IMR-90 (cell line): Measurements from ENCODE around the gene CUX1. TPM values are rescaled to one million over a fixed set of nuclear protein-coding genes. Genes with fewer than 3 reads are reported as not detected.

Experiments
- ATAC-seq: fragments of 200-7000 bp; cut with Tn5 transposase; 2 replicates; pipeline ENCODE4 v1.9.1; 2020; ENCODE audit warnings: low read depth, mild to moderate bottlenecking, moderate library complexity
- BruUV-seq: library from RNA; stranded (reverse); fragments of 400-500 nt; replicated peaks from 2 replicates; lab custom pipeline; 2021; lab: Mats Ljungman, UMichigan
- CTCF ChIA-PET: fragments of 300-600 bp; formaldehyde crosslinking; extraction: SDS; loops from one replicate; lab custom pipeline; 2021; ENCODE audit warnings: antibody characterized with exemption; lab: Yijun Ruan, JAX
- POLR2A ChIA-PET: fragments of 300-600 bp; sonication (Branson Sonifier 250); formaldehyde crosslinking; loops from one replicate; lab custom pipeline; 2022; ENCODE audit warnings: antibody characterized with exemption; ENCODE audit not compliant: unreplicated experiment; lab: Charles Lee
- DNase-seq: peaks from one replicate; pipeline ENCODE4 v3.0.0; 2013
- H2AFZ ChIP-seq: replicated peaks from 2 replicates; pipeline ENCODE3; 2013; ENCODE audit warnings: low read length, mild to moderate bottlenecking; ENCODE audit not compliant: poor library complexity
- H2AK5ac ChIP-seq: 2 replicates; pipeline ENCODE4 v1.6.1; 2013; ENCODE audit warnings: low read depth, low read length, inconsistent platforms
- H2AK9ac ChIP-seq: replicated peaks from 2 replicates; pipeline ENCODE3; 2013; ENCODE audit warnings: mild to moderate bottlenecking, low read depth, low read length, moderate library complexity; ENCODE audit not compliant: poor library complexity
- H2BK120ac ChIP-seq: 2 replicates; pipeline ENCODE4 v1.6.1; 2013; ENCODE audit warnings: low read depth, low read length, inconsistent platforms
- H2BK15ac ChIP-seq: 3 replicates; pipeline ENCODE4 v1.6.1; 2013; ENCODE audit warnings: low read depth, low read length, inconsistent platforms
- H2BK20ac ChIP-seq: 2 replicates; pipeline ENCODE4 v1.6.1; 2013; ENCODE audit warnings: low read depth, mild to moderate bottlenecking, inconsistent platforms, low read length, moderate library complexity
- H2BK5ac ChIP-seq: 2 replicates; pipeline ENCODE4 v1.6.1; 2013; ENCODE audit warnings: mild to moderate bottlenecking, low read depth, low read length, inconsistent platforms; ENCODE audit not compliant: poor library complexity, severe bottlenecking
- H3K14ac ChIP-seq: replicated peaks from 2 replicates; pipeline ENCODE4 v1.6.1; 2013; ENCODE audit warnings: low read depth, low read length, inconsistent platforms
- H3K18ac ChIP-seq: 2 replicates; pipeline ENCODE4 v1.6.1; 2013; ENCODE audit warnings: low read depth, low read length, control low read depth
- H3K23ac ChIP-seq: 2 replicates; pipeline ENCODE4 v1.6.1; 2013; ENCODE audit warnings: low read depth, low read length, inconsistent platforms
- H3K27ac ChIP-seq: 2 replicates; pipeline ENCODE4 v1.5.1; 2013; ENCODE audit warnings: mild to moderate bottlenecking, control low read depth, low read length; ENCODE audit not compliant: insufficient read depth
- H3K27me3 ChIP-seq: 2 replicates; pipeline ENCODE4 v1.6.1; 2013; ENCODE audit warnings: low read length; ENCODE audit not compliant: control insufficient read depth, insufficient read depth
- H3K36me3 ChIP-seq: 2 replicates; pipeline ENCODE4 v1.6.1; 2013; ENCODE audit warnings: low read length, mixed read lengths; ENCODE audit not compliant: control insufficient read depth, insufficient read depth
- H3K4ac ChIP-seq: 2 replicates; pipeline ENCODE4 v1.6.1; 2013; ENCODE audit warnings: low read depth, low read length, inconsistent platforms
- H3K4me1 ChIP-seq: 2 replicates; pipeline ENCODE4 v1.6.1; 2013; ENCODE audit warnings: low read length, mixed read lengths; ENCODE audit not compliant: control insufficient read depth, insufficient read depth
- H3K4me2 ChIP-seq: 2 replicates; pipeline ENCODE4 v1.6.1; 2013; ENCODE audit warnings: low read depth, mild to moderate bottlenecking, control low read depth, low read length, moderate library complexity
- H3K4me3 ChIP-seq: 2 replicates; pipeline ENCODE4 v1.5.1; 2013; ENCODE audit warnings: low read depth, mild to moderate bottlenecking, control low read depth, low read length, moderate library complexity; ENCODE audit not compliant: insufficient read depth
- H3K56ac ChIP-seq: 2 replicates; pipeline ENCODE4 v1.6.1; 2013; ENCODE audit warnings: low read length, inconsistent platforms; ENCODE audit not compliant: insufficient read depth; ENCODE audit errors: extremely low read depth
- H3K79me1 ChIP-seq, 2 experiments: 2 replicates each; pipeline ENCODE4 v1.6.1; 2013; ENCODE audit warnings: low read length in 2 of 2, inconsistent platforms in 1 of 2, low read depth in 1 of 2
- H3K9ac ChIP-seq: 2 replicates; pipeline ENCODE4 v1.6.1; 2013; ENCODE audit warnings: low read depth, low read length, control low read depth
- H3K9me1 ChIP-seq: 2 replicates; pipeline ENCODE4 v1.6.1; 2013; ENCODE audit warnings: low read length, inconsistent platforms; ENCODE audit not compliant: insufficient read depth
- H3K9me3 ChIP-seq: 2 replicates; pipeline ENCODE4 v1.6.1; 2013; ENCODE audit warnings: low read length; ENCODE audit not compliant: control insufficient read depth, insufficient read depth
- H4K20me1 ChIP-seq: 2 replicates; pipeline ENCODE4 v1.6.1; 2013; ENCODE audit warnings: low read length, inconsistent platforms; ENCODE audit not compliant: insufficient read depth
- H4K5ac ChIP-seq: 2 replicates; pipeline ENCODE4 v1.6.1; 2013; ENCODE audit warnings: mild to moderate bottlenecking, low read depth, low read length, control low read depth
- H4K8ac ChIP-seq, 2 experiments: 2 replicates each; pipeline ENCODE4 v1.6.1; 2013; ENCODE audit warnings: low read depth in 2 of 2, low read length in 2 of 2, control low read depth in 1 of 2, inconsistent platforms in 1 of 2
- H4K91ac ChIP-seq: 2 replicates; pipeline ENCODE4 v1.6.1; 2013; ENCODE audit warnings: low read depth, low read length, inconsistent platforms; ENCODE audit not compliant: insufficient read depth
- BHLHE40 ChIP-seq: fragments of 150-350 bp; IDR thresholded peaks from 2 replicates; pipeline ENCODE4 v1.6.1; 2016; ENCODE audit warnings: mild to moderate bottlenecking, low read depth, low read length
- CEBPB ChIP-seq: IDR thresholded peaks from 2 replicates; pipeline ENCODE4 v1.6.1; 2012; ENCODE audit warnings: low read depth, low read length, improper control_type of control experiment
- CHD1 ChIP-seq: IDR thresholded peaks from 2 replicates; pipeline ENCODE4 v1.6.1; 2012; ENCODE audit warnings: low read depth, low read length, improper control_type of control experiment
- ELK1 ChIP-seq: fragments of 150-350 bp; IDR thresholded peaks from 2 replicates; pipeline ENCODE4 v1.6.1; 2016; ENCODE audit warnings: low read depth, mild to moderate bottlenecking, low read length, moderate library complexity, borderline replicate concordance
- FOS ChIP-seq: fragments of 150-350 bp; IDR thresholded peaks from 2 replicates; pipeline ENCODE4 v1.6.1; 2016; ENCODE audit warnings: low read depth, low read length
- MAFK ChIP-seq: IDR thresholded peaks from 2 replicates; pipeline ENCODE4 v1.6.1; 2012; ENCODE audit warnings: low read depth, low read length, improper control_type of control experiment
- MAZ ChIP-seq: IDR thresholded peaks from 2 replicates; pipeline ENCODE4 v1.6.1; 2012; ENCODE audit warnings: low read depth, mild to moderate bottlenecking, low read length, improper control_type of control experiment, moderate library complexity, borderline replicate concordance
- MXI1 ChIP-seq: IDR thresholded peaks from 2 replicates; pipeline ENCODE4 v1.6.1; 2012; ENCODE audit warnings: low read depth, mild to moderate bottlenecking, low read length, moderate library complexity, borderline replicate concordance
- NFE2L2 ChIP-seq: fragments of 150-350 bp; IDR thresholded peaks from 2 replicates; pipeline ENCODE4 v1.6.1; 2016; ENCODE audit warnings: low read depth, mild to moderate bottlenecking, low read length
- POLR2A ChIP-seq: IDR thresholded peaks from 2 replicates; pipeline ENCODE4 v1.6.1; 2012; ENCODE audit warnings: mild to moderate bottlenecking, low read depth, low read length
- RAD21 ChIP-seq: IDR thresholded peaks from 2 replicates; pipeline ENCODE4 v1.6.1; 2012; ENCODE audit warnings: low read length, improper control_type of control experiment
- RCOR1 ChIP-seq: IDR thresholded peaks from 2 replicates; pipeline ENCODE4 v1.6.1; 2012; ENCODE audit warnings: mild to moderate bottlenecking, low read length, improper control_type of control experiment; ENCODE audit not compliant: insufficient replicate concordance
- RFX5 ChIP-seq: IDR thresholded peaks from 2 replicates; pipeline ENCODE4 v1.8.0; 2012; ENCODE audit warnings: low read depth, mild to moderate bottlenecking, low read length, moderate library complexity
- SMC3 ChIP-seq: fragments of 150-350 bp; IDR thresholded peaks from 2 replicates; pipeline ENCODE4 v1.6.1; 2016; ENCODE audit warnings: low read depth, mild to moderate bottlenecking, antibody characterized with exemption, low read length, moderate library complexity
- USF2 ChIP-seq: fragments of 150-350 bp; IDR thresholded peaks from 2 replicates; pipeline ENCODE4 v1.6.1; 2017; ENCODE audit warnings: mild to moderate bottlenecking, antibody characterized with exemption, low read length, low read depth
- WGBS, 2 experiments: methylation state at CpG; one replicate each; pipeline versions ENCODE4 v1.1.5 to v1.1.7; 2013; ENCODE audit warnings: missing lambda C conversion rate in 2 of 2; ENCODE audit not compliant: insufficient read length in 1 of 2; ENCODE audit errors: extremely low coverage in 2 of 2; 5-methylcytosine and 5-hydroxymethylcytosine counted together
- dilution Hi-C: fragments of 300-500 bp; cut with HindIII; formaldehyde crosslinking; loops from one replicate; pipeline ENCODE4 v1.14.3; 2018; ENCODE audit warnings: low sequenced_read_pairs; ENCODE audit not compliant: unreplicated experiment
- in situ Hi-C: fragments of 300-500 bp; cut with MboI; formaldehyde crosslinking; loops from 3 replicates; pipeline ENCODE4 v1.14.3; 2019; ENCODE audit warnings: low sequenced_read_pairs, inconsistent platforms, mixed read lengths
- intact Hi-C: fragments of 100-400 bp; cut with micrococcal nuclease; formaldehyde crosslinking; loops from 2 replicates; pipeline ENCODE4 v1.10.0; 2022
- polyA plus RNA-seq, 3 experiments: library from polyadenylated mRNA; depleted of rRNA; stranded (reverse); fragments of >200 nt; gene quantifications; 2 replicates each; pipeline ENCODE4 v1.2.3, GENCODE V29; 2012; ENCODE audit warnings: low replicate concordance in 1 of 3
- total RNA-seq: library from RNA; depleted of rRNA; stranded (reverse); fragments of >200 nt; gene quantifications from 2 replicates; pipeline ENCODE4 v1.2.3, GENCODE V29; 2012
- TF ChIP-seq, protein P1 (sequence below): conservative IDR thresholded peaks from 2 replicates; pipeline ENCODE4 v1.5.1; 2012; ENCODE audit warnings: mild to moderate bottlenecking, low read depth, low read length, improper control_type of control experiment

Gene CUX1
- total and polyA plus RNA-seq, 2 of the 4 experiments (the other 2 are of a cell fraction): 19.7 to 46.4 TPM

GRCh38 chr7:101961811-101962210 is 144.4 kb downstream of the CUX1 start:
- H3K18ac ChIP-seq: no peak overlapping the region; the same call in 1 of the 2 replicates
- H3K23ac ChIP-seq: no peak overlapping the region
- no peak overlapping the region for H2AK9ac ChIP-seq
- no peaks in the 10 kb centered on the region for H3K27me3 ChIP-seq
- DNase-seq: no peak
- in situ Hi-C loops: no loop called here
- TF ChIP-seq FOS (no peak), RAD21 (no peak), RFX5 (no peak), NFE2L2 (no peak), USF2 (no peak), BHLHE40 (no peak), CHD1 (no peak), RCOR1 (no peak), SMC3 (no peak), MXI1 (no peak), ELK1 (no peak), MAFK (no peak), CEBPB (no peak), POLR2A (no peak), MAZ (no peak)
- TF ChIP-seq, protein P1, sequence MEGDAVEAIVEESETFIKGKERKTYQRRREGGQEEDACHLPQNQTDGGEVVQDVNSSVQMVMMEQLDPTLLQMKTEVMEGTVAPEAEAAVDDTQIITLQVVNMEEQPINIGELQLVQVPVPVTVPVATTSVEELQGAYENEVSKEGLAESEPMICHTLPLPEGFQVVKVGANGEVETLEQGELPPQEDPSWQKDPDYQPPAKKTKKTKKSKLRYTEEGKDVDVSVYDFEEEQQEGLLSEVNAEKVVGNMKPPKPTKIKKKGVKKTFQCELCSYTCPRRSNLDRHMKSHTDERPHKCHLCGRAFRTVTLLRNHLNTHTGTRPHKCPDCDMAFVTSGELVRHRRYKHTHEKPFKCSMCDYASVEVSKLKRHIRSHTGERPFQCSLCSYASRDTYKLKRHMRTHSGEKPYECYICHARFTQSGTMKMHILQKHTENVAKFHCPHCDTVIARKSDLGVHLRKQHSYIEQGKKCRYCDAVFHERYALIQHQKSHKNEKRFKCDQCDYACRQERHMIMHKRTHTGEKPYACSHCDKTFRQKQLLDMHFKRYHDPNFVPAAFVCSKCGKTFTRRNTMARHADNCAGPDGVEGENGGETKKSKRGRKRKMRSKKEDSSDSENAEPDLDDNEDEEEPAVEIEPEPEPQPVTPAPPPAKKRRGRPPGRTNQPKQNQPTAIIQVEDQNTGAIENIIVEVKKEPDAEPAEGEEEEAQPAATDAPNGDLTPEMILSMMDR: no peak
- peaks cover 19% of the 10 kb centered on the region for H4K20me1 ChIP-seq
- ChIA-PET CTCF (no interaction called here), POLR2A (no interaction called here)
- dilution Hi-C loops: no loop called here
- no peak overlapping the region for H3K4me2 ChIP-seq
- H4K91ac ChIP-seq: no peak overlapping the region
- intact Hi-C loops: no loop called here
- no peaks in the 10 kb centered on the region for H3K9me3 ChIP-seq
- no peak overlapping the region for H2BK15ac ChIP-seq
- H3K4ac ChIP-seq: no peak overlapping the region
- H2AK5ac ChIP-seq: no peak overlapping the region
- H3K4me1 ChIP-seq: peaks cover 10% of the 10 kb centered on the region
- H2AFZ ChIP-seq: no peak overlapping the region
- no peak overlapping the region for H3K27ac ChIP-seq
- H3K9me1 ChIP-seq: peaks cover 18% of the 10 kb centered on the region; the same call in 1 of the 2 replicates
- H2BK20ac ChIP-seq: no peak overlapping the region
- peaks cover 42 to 79% of the 10 kb centered on the region in 2 experiments for H3K79me1 ChIP-seq
- no CpG with 5 or more reads among the region's 2 CpGs for WGBS, 2 experiments
- no peak overlapping the region for H4K5ac ChIP-seq
- H3K14ac ChIP-seq: no peak overlapping the region
- H2BK5ac ChIP-seq: no peak overlapping the region
- BruUV-seq: no TSS peak
- no peak overlapping the region for H4K8ac ChIP-seq
- H2BK120ac ChIP-seq: no peak overlapping the region
- no peak for ATAC-seq
- H3K4me3 ChIP-seq: no peak overlapping the region
- H3K56ac ChIP-seq: no peak overlapping the region
- no peak overlapping the region for H3K9ac ChIP-seq
- H3K36me3 ChIP-seq: no peaks in the 10 kb centered on the region
